Measurements from ENCODE around the gene CELF4. TPM values are rescaled to one million over a fixed set of nuclear protein-coding genes. Genes with fewer than 3 reads are reported as not detected.

The CELF4 gene
- total RNA-seq, 2 donors from 2014 or later, result not detected

GRCh38 chr18:37493352-37493935 is 72.2 kb downstream of the CELF4 start:
- no peak for ATAC-seq (replicated peaks)
- Mint-ChIP-seq H3K36me3 (ENCODE audit: low read depth) (no peaks in the 10 kb centered on the region), H3K9me3 (no peaks in the 10 kb centered on the region), H3K4me3 (no peak overlapping the region), H3K27me3 (peaks cover 20% of the 10 kb centered on the region), H3K4me1 (no peaks in the 10 kb centered on the region), H3K27ac (no peak overlapping the region)

DNA sequence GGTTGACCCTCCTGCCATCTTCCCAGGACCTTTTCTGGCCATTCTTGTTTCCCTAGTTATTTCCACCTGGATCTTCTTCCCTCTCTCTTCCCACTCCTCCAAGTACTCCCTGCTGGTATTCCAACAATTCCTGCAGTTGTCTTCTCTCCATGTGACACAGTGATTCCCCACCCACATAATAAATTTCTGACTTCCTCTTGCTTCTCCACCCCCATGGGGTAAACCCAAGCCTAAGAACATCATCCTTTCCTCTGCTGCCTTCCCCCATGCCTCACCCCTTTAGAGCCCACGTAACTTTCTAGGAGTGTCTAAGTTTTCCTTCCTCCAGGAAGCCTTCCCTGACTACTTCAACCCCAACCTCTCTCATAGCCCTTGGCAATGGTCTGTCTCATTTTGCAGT is 72.6 kb downstream of the CELF4 start:
- Mint-ChIP-seq H3K27ac (no peak overlapping the region), H3K4me3 (no peak overlapping the region), H3K36me3 (ENCODE audit: low read depth) (no peaks in the 10 kb centered on the region), H3K27me3 (peaks cover 25% of the 10 kb centered on the region), H3K9me3 (no peaks in the 10 kb centered on the region), H3K4me1 (no peaks in the 10 kb centered on the region)
- no peak for ATAC-seq (replicated peaks)

DNA sequence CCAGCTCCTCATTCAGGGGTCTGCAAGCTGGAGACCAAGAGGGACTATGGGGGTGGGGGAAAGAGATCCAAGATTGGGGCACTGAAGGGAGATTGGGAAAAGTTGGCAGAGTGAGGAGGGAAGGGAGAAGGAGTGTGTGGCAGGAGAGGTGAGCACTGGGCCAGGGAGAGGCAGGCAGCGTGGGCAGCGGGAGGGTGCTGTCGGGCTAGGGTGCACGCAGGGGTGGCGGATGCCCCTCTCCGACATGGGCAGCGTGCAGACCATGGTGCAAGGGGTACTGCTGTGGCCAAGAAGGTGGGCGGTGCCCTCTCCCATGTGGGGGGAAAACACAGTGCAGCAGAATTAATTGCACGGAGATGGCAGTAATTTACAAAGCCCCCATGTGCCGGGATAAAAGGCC is 74.1 kb downstream of the CELF4 start:
- H3K4me3 Mint-ChIP-seq, result no peak overlapping the region
- no peaks in the 10 kb centered on the region for H3K4me1 Mint-ChIP-seq
- no peak overlapping the region for H3K27ac Mint-ChIP-seq
- H3K9me3 Mint-ChIP-seq, result no peaks in the 10 kb centered on the region
- H3K27me3 Mint-ChIP-seq, result peaks cover 39% of the 10 kb centered on the region
- H3K36me3 Mint-ChIP-seq (ENCODE audit: low read depth), result no peaks in the 10 kb centered on the region
- ATAC-seq (replicated peaks), result no peak

DNA sequence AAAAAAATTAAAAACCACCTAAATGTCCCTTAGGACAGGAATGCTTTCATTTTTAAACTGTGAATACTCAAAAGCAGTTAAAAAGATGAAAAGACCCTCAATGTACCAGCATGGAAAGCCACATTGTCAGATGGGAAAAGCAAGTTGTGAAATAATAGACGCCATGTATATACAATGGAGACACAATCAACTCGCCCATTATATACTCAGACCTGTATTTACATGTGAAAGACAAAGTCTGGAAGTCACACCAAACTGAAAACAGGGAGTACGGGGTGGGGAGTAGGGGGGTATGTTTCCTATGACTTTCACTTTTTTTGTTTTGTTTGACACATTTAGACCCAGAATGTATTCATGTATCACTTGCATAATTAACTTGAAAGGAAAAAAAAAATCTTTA is 75.6 kb downstream of the CELF4 start:
- Mint-ChIP-seq H3K27ac (no peak overlapping the region), H3K9me3 (no peaks in the 10 kb centered on the region), H3K4me3 (no peak overlapping the region), H3K36me3 (ENCODE audit: low read depth) (no peaks in the 10 kb centered on the region), H3K4me1 (peaks cover 6% of the 10 kb centered on the region), H3K27me3 (peaks cover 49% of the 10 kb centered on the region)
- ATAC-seq (replicated peaks), result no peak

DNA sequence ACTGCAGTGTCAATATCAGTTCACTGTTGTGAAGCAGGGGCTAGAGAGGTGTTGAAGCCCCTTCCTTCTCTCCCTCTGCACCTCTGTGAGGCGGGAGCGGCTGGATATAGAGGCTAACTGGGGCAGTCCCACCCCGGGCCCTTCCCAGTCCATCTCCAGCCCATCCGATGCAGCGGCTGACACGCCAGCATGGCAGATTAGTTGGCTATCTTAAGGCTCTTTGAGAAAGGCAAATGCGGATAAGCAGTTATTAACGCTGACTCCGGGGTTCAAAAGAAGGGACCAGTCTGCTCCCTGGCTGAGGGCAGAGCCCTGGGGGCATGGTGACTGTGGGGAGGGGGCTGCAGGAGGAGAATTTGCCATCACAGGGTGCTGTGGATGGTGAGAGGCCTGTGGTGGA is 76.6 kb downstream of the CELF4 start:
- H3K36me3 Mint-ChIP-seq (ENCODE audit: low read depth), result no peaks in the 10 kb centered on the region
- H3K9me3 Mint-ChIP-seq, result no peaks in the 10 kb centered on the region
- peaks cover 6% of the 10 kb centered on the region for H3K4me1 Mint-ChIP-seq
- peaks cover 58% of the 10 kb centered on the region for H3K27me3 Mint-ChIP-seq
- H3K27ac Mint-ChIP-seq, result no peak overlapping the region
- no peak overlapping the region for H3K4me3 Mint-ChIP-seq
- ATAC-seq (replicated peaks), result no peak

GRCh38 chr18:37487400-37487867 is 78.2 kb downstream of the CELF4 start:
- Mint-ChIP-seq H3K27ac (no peak overlapping the region), H3K36me3 (ENCODE audit: low read depth) (no peaks in the 10 kb centered on the region), H3K9me3 (no peaks in the 10 kb centered on the region), H3K27me3 (peaks cover 60% of the 10 kb centered on the region), H3K4me1 (peaks cover 6% of the 10 kb centered on the region), H3K4me3 (no peak overlapping the region)
- ATAC-seq (replicated peaks), result no peak

GRCh38 chr18:37486848-37487247 is 78.8 kb downstream of the CELF4 start:
- no peak overlapping the region for H3K4me3 Mint-ChIP-seq
- H3K36me3 Mint-ChIP-seq (ENCODE audit: low read depth), result no peaks in the 10 kb centered on the region
- H3K27me3 Mint-ChIP-seq, result peaks cover 64% of the 10 kb centered on the region
- no peak for ATAC-seq (replicated peaks)
- peaks cover 10% of the 10 kb centered on the region for H3K4me1 Mint-ChIP-seq
- H3K9me3 Mint-ChIP-seq, result peaks cover 3% of the 10 kb centered on the region
- no peak overlapping the region for H3K27ac Mint-ChIP-seq

DNA sequence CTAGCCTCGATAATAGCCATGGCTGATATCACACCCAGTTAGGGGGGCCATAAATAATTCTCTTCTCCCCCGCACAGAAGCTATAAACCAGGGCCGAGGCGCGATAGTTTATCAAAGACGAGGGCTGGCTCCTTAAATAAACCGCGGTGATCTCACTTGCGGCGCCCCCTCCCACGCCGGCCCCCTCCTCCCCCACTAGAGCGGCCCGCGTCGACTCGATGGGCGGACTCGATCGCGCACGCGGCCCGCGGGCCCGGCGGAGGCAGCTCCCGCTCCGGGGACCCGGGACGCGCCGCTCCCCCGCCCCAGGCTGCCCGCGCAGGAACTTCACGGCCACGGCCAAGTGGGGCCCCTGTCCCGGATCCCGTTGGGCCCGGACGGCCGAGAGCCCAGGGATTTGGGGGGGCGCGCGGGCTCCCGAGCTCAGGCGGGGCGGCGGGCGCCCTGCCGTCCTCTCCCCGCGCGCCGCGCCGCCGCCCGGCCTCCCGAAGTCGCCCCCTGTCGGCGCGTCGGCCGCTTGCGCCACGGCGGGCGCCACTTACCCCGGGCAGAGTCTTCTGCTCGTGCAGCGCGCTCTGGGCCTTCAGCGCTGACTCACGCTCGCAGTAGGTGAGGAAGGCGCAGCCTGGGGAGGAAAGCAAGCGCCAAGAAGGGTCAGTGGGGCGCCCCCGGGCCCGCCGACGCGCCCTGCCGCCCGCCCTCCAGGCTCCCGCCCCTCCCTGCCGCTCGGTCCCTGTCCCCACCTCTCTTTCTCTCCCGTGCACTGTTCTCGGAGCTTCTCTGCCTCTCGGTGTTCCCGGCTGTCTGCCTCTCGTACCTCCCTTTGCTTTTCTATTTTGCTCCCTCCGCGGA is 80.4 kb downstream of the CELF4 start:
- H3K27me3 Mint-ChIP-seq, result peaks cover 74% of the 10 kb centered on the region
- no peak for ATAC-seq (replicated peaks)
- no peaks in the 10 kb centered on the region for H3K36me3 Mint-ChIP-seq (ENCODE audit: low read depth)
- H3K4me3 Mint-ChIP-seq, result no peak overlapping the region
- H3K27ac Mint-ChIP-seq, result no peak overlapping the region
- peaks cover 10% of the 10 kb centered on the region for H3K4me1 Mint-ChIP-seq
- peaks cover 3% of the 10 kb centered on the region for H3K9me3 Mint-ChIP-seq

DNA sequence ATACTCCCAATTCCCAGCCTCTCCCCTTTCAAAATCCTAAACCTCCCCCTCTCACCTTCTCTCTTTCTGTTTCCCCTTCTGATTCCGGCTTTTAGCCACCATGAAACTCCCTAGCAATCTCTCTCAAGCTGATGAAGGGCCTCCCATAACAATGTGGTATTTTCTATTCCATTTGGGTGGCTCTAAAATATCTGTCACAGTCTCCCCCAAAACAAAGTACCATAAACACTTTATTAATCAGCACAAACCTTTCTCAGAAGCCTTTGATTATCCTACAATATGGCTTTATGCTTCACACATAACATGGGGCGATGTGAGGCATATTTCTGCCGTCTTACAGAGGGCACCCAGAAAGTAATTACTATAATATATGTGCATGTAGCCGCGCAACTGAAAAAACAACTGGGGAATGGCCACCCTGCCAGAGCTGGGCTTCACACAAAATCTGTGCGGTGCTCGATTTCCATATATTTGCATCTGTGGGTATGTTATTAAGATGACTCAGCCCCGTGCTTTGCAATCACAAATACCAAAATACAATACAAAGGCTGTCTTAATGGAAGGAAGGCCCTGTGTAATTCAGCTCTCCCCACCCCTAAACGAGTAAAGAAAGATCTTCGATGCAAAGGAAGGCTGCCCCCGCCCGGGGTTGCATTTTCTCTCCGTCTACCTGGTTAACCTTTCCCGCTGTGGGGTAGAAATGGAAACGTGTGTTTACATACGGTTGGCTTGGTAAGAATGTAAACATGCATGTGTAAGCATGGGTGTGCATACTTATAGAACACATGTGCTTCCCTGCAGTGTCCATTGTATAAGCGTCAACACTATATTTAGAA is 81.4 kb downstream of the CELF4 start:
- no peak overlapping the region for H3K27ac Mint-ChIP-seq
- H3K9me3 Mint-ChIP-seq, result peaks cover 3% of the 10 kb centered on the region
- H3K4me3 Mint-ChIP-seq, result no peak overlapping the region
- no peak for ATAC-seq (replicated peaks)
- H3K4me1 Mint-ChIP-seq, result peaks cover 10% of the 10 kb centered on the region
- no peaks in the 10 kb centered on the region for H3K36me3 Mint-ChIP-seq (ENCODE audit: low read depth)
- peaks cover 77% of the 10 kb centered on the region for H3K27me3 Mint-ChIP-seq

DNA sequence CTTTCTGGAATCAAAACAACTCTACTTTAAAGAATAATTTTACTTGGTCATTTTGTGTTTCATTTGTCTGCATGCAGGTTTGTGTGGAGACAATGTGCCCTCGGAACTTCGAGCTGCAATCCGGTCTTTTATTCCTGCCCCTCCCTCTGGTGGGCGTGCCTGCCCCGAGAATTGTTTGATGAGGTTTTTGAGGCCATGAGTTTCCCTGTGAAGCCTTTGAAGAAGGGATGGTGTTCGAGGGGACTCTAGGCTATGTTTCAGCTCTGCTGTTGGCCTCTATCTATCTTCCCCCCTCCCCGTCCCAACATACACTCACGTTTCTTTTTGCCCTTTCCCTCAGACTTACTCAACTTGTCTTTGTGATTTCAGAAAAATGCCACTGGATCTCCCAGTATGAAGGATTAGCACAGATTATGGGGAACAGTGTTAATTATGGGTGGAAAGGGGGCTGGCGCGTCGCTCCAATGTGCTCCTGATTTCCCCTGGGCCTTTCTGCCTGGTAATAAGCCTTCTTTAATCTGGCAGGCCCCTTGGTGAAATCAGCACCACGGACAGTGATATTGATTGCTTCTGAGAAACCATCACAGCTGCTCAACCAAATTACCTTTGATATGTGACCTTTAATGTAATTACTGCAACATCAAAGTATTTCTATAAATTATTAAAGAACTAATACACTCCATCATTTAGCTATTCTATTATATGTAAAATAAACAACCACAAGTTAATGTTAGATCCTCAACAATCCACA is 82.2 kb downstream of the CELF4 start:
- Mint-ChIP-seq H3K4me3 (no peak overlapping the region), H3K27ac (no peak overlapping the region), H3K27me3 (peaks cover 69% of the 10 kb centered on the region), H3K9me3 (peaks cover 3% of the 10 kb centered on the region), H3K36me3 (ENCODE audit: low read depth) (no peaks in the 10 kb centered on the region), H3K4me1 (peaks cover 10% of the 10 kb centered on the region)
- ATAC-seq (replicated peaks), result no peak

- H3K4me3 Mint-ChIP-seq, result no peak overlapping the region
- H3K4me1 Mint-ChIP-seq, result peaks cover 10% of the 10 kb centered on the region
- peaks cover 59% of the 10 kb centered on the region for H3K27me3 Mint-ChIP-seq
- H3K27ac Mint-ChIP-seq, result no peak overlapping the region
- peaks cover 3% of the 10 kb centered on the region for H3K9me3 Mint-ChIP-seq
- ATAC-seq (replicated peaks), result no peak
- no peaks in the 10 kb centered on the region for H3K36me3 Mint-ChIP-seq (ENCODE audit: low read depth)
Observed at GRCh38 chr18:37482433-37482832, 83.2 kb downstream of the CELF4 start.

DNA sequence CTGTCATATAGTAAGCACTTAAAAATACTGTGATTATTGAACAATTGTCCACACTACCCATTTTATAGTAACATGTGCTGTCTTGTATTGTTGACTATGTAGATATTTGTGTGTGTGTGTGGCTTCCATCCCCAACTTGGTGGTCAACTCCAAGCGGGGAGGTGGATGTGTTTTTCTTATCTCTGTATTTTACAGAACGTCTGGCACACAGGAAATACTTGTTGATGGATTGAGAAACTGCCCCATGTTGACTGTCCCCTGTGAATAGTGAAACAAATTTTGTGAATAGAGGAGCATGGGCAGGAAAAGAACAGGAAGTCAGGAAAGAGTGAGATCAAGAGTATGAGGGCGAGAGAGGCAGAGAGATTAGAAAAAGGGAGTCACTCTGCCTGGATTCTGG is 83.6 kb downstream of the CELF4 start:
- H3K4me3 Mint-ChIP-seq, result no peak overlapping the region
- no peak overlapping the region for H3K27ac Mint-ChIP-seq
- no peaks in the 10 kb centered on the region for H3K36me3 Mint-ChIP-seq (ENCODE audit: low read depth)
- peaks cover 55% of the 10 kb centered on the region for H3K27me3 Mint-ChIP-seq
- H3K4me1 Mint-ChIP-seq, result peaks cover 10% of the 10 kb centered on the region
- ATAC-seq (replicated peaks), result no peak
- H3K9me3 Mint-ChIP-seq, result peaks cover 3% of the 10 kb centered on the region

GRCh38 chr18:37481491-37481890 is 84.1 kb downstream of the CELF4 start:
- Mint-ChIP-seq H3K9me3 (peaks cover 3% of the 10 kb centered on the region), H3K4me3 (no peak overlapping the region), H3K36me3 (ENCODE audit: low read depth) (no peaks in the 10 kb centered on the region), H3K4me1 (peaks cover 10% of the 10 kb centered on the region), H3K27ac (no peak overlapping the region), H3K27me3 (peaks cover 52% of the 10 kb centered on the region)
- ATAC-seq (replicated peaks), result no peak

GRCh38 chr18:37481072-37481471 is 84.5 kb downstream of the CELF4 start:
- ATAC-seq (replicated peaks), result no peak
- peaks cover 50% of the 10 kb centered on the region for H3K27me3 Mint-ChIP-seq
- H3K9me3 Mint-ChIP-seq, result peaks cover 3% of the 10 kb centered on the region
- no peak overlapping the region for H3K27ac Mint-ChIP-seq
- H3K36me3 Mint-ChIP-seq (ENCODE audit: low read depth), result no peaks in the 10 kb centered on the region
- H3K4me3 Mint-ChIP-seq, result no peak overlapping the region
- H3K4me1 Mint-ChIP-seq, result peaks cover 8% of the 10 kb centered on the region

Measured in activated T-helper 17 cell treated with anti-CD3 and anti-CD28 coated beads, Interleukin-2, amount 50 U/mL, for 72 hours (primary cell).